GM12892 (cell line): ENCODE results near the gene ADRA2B.

Source experiments
- POLR2A ChIP-seq: IDR thresholded peaks from 2 replicates; pipeline ENCODE4 v1.6.1; 2011; ENCODE audit warnings: low read depth, low read length, control low read depth
- TAF1 ChIP-seq: IDR thresholded peaks from 2 replicates; pipeline ENCODE4 v1.6.1; 2011; ENCODE audit warnings: low read depth, mild to moderate bottlenecking, control low read depth, low read length, borderline replicate concordance

DNA sequence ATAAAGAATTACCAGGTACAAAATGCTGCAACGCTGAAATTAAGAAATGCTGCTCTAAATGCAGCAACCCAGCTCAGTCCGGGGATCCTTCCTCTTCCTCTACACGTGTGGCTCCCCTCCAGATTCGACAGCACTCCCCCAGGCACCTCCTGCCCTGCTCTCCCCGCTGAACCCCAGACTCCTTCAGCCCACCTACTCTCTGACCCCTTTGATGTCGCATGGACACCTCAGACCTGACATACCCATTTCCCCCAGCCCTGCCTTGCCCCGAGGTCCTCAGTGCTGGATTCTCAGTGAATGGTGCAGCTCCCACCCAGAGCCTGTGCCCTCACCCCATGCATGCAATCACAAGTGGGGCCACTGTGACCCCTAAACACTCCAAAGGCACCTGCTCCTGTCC lies 4.6 kb upstream of the ADRA2B start:
- TF ChIP-seq POLR2A (peak; percentile 64), TAF1 (no peak)
